SK-N-SH treated with all-trans-retinoic acid at 6 μM for 48 hours (cell line): ENCODE measurements around the gene SSC4D.

Source experiments
- ATAC-seq: fragments of 200-7000 bp; cut with Tn5 transposase; 3 replicates; pipeline ENCODE4 v1.9.1; 2020; ENCODE audit warnings: mild to moderate bottlenecking, moderate library complexity
- ARNTL ChIP-seq: fragments of 450-650 bp; formaldehyde crosslinking; IDR thresholded peaks from 2 replicates; pipeline ENCODE4 v1.5.0; 2020; ENCODE audit warnings: low read depth, mild to moderate bottlenecking, moderate library complexity, borderline replicate concordance
- BACH2 ChIP-seq: fragments of 250-450 bp; sonication (Bioruptor Pico); IDR thresholded peaks from 2 replicates; pipeline ENCODE4 v1.9.0; 2021; ENCODE audit warnings: mild to moderate bottlenecking, borderline replicate concordance
- CSDC2 ChIP-seq: fragments of 250-450 bp; sonication (Bioruptor Pico); IDR thresholded peaks from 2 replicates; pipeline ENCODE4 v1.5.0; 2020; ENCODE audit warnings: mild to moderate bottlenecking, moderate library complexity
- ESRRG ChIP-seq: fragments of 250-450 bp; sonication (Bioruptor Pico); IDR thresholded peaks from 2 replicates; pipeline ENCODE4 v1.6.1; 2021; ENCODE audit warnings: mild to moderate bottlenecking
- GLIS3 ChIP-seq: fragments of 250-450 bp; sonication (Bioruptor Pico); IDR thresholded peaks from 2 replicates; pipeline ENCODE4 v1.5.0; 2020; ENCODE audit warnings: mild to moderate bottlenecking, moderate library complexity
- ISL1 ChIP-seq: fragments of 250-450 bp; sonication (Bioruptor Pico); IDR thresholded peaks from 2 replicates; pipeline ENCODE4 v2.1.2; 2022; ENCODE audit warnings: mild to moderate bottlenecking, moderate library complexity
- OSR1 ChIP-seq: fragments of 250-450 bp; sonication (Bioruptor Pico); IDR thresholded peaks from 2 replicates; pipeline ENCODE4 v1.8.0; 2022; ENCODE audit warnings: moderate library complexity, mild to moderate bottlenecking, inconsistent platforms
- PPARA ChIP-seq: fragments of 250-450 bp; sonication (Bioruptor Pico); IDR thresholded peaks from 2 replicates; pipeline ENCODE4 v1.5.0; 2020; ENCODE audit warnings: mild to moderate bottlenecking, borderline replicate concordance
- RARB ChIP-seq: fragments of 250-450 bp; sonication (Bioruptor Pico); IDR thresholded peaks from 2 replicates; pipeline ENCODE4 v1.8.0; 2021; ENCODE audit warnings: mild to moderate bottlenecking, moderate library complexity
- TCF4 ChIP-seq: fragments of 250-450 bp; sonication (Bioruptor Pico); IDR thresholded peaks from 2 replicates; pipeline ENCODE4 v1.8.0; 2021; ENCODE audit warnings: mild to moderate bottlenecking, moderate library complexity, borderline replicate concordance
- TOX ChIP-seq: fragments of 250-450 bp; sonication (Bioruptor Pico); IDR thresholded peaks from 2 replicates; pipeline ENCODE4 v1.8.0; 2021; ENCODE audit warnings: mild to moderate bottlenecking, moderate library complexity, borderline replicate concordance
- ZC3H10 ChIP-seq: fragments of 250-450 bp; sonication (Bioruptor Pico); IDR thresholded peaks from 2 replicates; pipeline ENCODE4 v1.5.1; 2021; ENCODE audit warnings: mild to moderate bottlenecking, moderate library complexity
- ZFP3 ChIP-seq: fragments of 250-450 bp; sonication (Bioruptor Pico); IDR thresholded peaks from 2 replicates; pipeline ENCODE4 v1.5.0; 2020; ENCODE audit warnings: mild to moderate bottlenecking, moderate library complexity
- ZFP30 ChIP-seq: fragments of 450-650 bp; formaldehyde crosslinking; IDR thresholded peaks from 2 replicates; pipeline ENCODE4 v1.5.0; 2022; ENCODE audit warnings: mild to moderate bottlenecking, moderate library complexity
- ZNF565 ChIP-seq: fragments of 450-650 bp; formaldehyde crosslinking; conservative IDR thresholded peaks from 2 replicates; pipeline ENCODE4 v1.5.0; 2020; ENCODE audit warnings: low read depth, mild to moderate bottlenecking, moderate library complexity
- ZNF70 ChIP-seq: fragments of 450-650 bp; formaldehyde crosslinking; IDR thresholded peaks from 2 replicates; pipeline ENCODE4 v1.5.0; 2020; ENCODE audit warnings: mild to moderate bottlenecking, moderate library complexity
- ZNF8 ChIP-seq: fragments of 450-650 bp; formaldehyde crosslinking; IDR thresholded peaks from 2 replicates; pipeline ENCODE4 v1.5.0; 2020; ENCODE audit warnings: mild to moderate bottlenecking, moderate library complexity
- TF ChIP-seq, protein P1 (sequence below): fragments of 250-450 bp; sonication (Bioruptor Pico); IDR thresholded peaks from 2 replicates; pipeline ENCODE4 v1.8.0; 2021; ENCODE audit warnings: low read depth, mild to moderate bottlenecking, moderate library complexity, borderline replicate concordance
- TF ChIP-seq, protein P2 (sequence below): fragments of 250-450 bp; sonication (Bioruptor Pico); IDR thresholded peaks from 2 replicates; pipeline ENCODE4 v1.5.1; 2021; ENCODE audit warnings: mild to moderate bottlenecking, moderate library complexity
- TF ChIP-seq, protein P3 (sequence below): fragments of 250-450 bp; sonication (Bioruptor Pico); IDR thresholded peaks from 2 replicates; pipeline ENCODE4 v1.5.0; 2020; ENCODE audit warnings: mild to moderate bottlenecking, moderate library complexity
- TF ChIP-seq, protein P4 (sequence below): fragments of 250-450 bp; sonication (Bioruptor Pico); IDR thresholded peaks from 2 replicates; pipeline ENCODE4 v1.5.1; 2020; ENCODE audit warnings: low read depth, mild to moderate bottlenecking, moderate library complexity

Gene SSC4D

DNA sequence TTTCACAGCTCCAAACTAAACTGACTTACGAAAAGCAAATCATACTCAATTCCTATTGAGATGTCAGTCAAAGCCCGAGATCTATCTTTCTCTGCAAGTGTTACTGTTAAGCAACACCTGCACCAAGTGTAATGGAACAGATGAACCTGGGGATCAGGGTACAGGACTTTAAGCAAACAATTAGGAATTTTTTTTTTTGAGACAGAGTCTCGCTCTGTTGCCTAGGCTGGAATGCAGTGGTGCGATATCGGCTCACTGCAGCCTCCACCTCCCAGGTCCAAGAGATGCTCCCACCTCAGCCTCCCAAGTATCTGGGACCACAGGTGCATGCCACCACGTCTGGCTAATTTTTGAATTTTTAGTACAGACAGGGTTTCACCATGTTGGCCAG, 65.6 kb downstream of the SSC4D start:
- no peak for TF ChIP-seq ISL1 (CRISPR knock-in tag)
- no peak for TF ChIP-seq ZC3H10
- no peak for TF ChIP-seq ARNTL
- no peak for TF ChIP-seq TOX (CRISPR knock-in tag)
- TF ChIP-seq CSDC2 (CRISPR knock-in tag) = no peak
- TF ChIP-seq ZFP3 = no peak
- TF ChIP-seq GLIS3 (CRISPR knock-in tag) = no peak
- TF ChIP-seq, protein P1, sequence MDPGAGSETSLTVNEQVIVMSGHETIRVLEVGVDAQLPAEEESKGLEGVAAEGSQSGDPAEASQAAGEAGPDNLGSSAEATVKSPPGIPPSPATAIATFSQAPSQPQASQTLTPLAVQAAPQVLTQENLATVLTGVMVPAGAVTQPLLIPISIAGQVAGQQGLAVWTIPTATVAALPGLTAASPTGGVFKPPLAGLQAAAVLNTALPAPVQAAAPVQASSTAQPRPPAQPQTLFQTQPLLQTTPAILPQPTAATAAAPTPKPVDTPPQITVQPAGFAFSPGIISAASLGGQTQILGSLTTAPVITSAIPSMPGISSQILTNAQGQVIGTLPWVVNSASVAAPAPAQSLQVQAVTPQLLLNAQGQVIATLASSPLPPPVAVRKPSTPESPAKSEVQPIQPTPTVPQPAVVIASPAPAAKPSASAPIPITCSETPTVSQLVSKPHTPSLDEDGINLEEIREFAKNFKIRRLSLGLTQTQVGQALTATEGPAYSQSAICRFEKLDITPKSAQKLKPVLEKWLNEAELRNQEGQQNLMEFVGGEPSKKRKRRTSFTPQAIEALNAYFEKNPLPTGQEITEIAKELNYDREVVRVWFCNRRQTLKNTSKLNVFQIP (CRISPR knock-in tag) = no peak
- no peak for TF ChIP-seq ZNF8 (CRISPR knock-in tag)
- no peak for TF ChIP-seq ESRRG (CRISPR knock-in tag)
- no peak for TF ChIP-seq RARB
- TF ChIP-seq BACH2 (CRISPR knock-in tag) = no peak
- TF ChIP-seq OSR1 (CRISPR knock-in tag) = no peak
- no peak for TF ChIP-seq PPARA (CRISPR knock-in tag)
- TF ChIP-seq, protein P2, sequence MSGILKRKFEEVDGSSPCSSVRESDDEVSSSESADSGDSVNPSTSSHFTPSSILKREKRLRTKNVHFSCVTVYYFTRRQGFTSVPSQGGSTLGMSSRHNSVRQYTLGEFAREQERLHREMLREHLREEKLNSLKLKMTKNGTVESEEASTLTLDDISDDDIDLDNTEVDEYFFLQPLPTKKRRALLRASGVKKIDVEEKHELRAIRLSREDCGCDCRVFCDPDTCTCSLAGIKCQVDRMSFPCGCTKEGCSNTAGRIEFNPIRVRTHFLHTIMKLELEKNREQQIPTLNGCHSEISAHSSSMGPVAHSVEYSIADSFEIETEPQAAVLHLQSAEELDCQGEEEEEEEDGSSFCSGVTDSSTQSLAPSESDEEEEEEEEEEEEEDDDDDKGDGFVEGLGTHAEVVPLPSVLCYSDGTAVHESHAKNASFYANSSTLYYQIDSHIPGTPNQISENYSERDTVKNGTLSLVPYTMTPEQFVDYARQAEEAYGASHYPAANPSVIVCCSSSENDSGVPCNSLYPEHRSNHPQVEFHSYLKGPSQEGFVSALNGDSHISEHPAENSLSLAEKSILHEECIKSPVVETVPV = no peak
- TF ChIP-seq TCF4 (CRISPR knock-in tag) = no peak
- TF ChIP-seq, protein P3, sequence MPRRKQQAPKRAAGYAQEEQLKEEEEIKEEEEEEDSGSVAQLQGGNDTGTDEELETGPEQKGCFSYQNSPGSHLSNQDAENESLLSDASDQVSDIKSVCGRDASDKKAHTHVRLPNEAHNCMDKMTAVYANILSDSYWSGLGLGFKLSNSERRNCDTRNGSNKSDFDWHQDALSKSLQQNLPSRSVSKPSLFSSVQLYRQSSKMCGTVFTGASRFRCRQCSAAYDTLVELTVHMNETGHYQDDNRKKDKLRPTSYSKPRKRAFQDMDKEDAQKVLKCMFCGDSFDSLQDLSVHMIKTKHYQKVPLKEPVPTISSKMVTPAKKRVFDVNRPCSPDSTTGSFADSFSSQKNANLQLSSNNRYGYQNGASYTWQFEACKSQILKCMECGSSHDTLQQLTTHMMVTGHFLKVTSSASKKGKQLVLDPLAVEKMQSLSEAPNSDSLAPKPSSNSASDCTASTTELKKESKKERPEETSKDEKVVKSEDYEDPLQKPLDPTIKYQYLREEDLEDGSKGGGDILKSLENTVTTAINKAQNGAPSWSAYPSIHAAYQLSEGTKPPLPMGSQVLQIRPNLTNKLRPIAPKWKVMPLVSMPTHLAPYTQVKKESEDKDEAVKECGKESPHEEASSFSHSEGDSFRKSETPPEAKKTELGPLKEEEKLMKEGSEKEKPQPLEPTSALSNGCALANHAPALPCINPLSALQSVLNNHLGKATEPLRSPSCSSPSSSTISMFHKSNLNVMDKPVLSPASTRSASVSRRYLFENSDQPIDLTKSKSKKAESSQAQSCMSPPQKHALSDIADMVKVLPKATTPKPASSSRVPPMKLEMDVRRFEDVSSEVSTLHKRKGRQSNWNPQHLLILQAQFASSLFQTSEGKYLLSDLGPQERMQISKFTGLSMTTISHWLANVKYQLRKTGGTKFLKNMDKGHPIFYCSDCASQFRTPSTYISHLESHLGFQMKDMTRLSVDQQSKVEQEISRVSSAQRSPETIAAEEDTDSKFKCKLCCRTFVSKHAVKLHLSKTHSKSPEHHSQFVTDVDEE (CRISPR knock-in tag) = no peak
- TF ChIP-seq ZFP30 (CRISPR knock-in tag) = no peak
- no peak for TF ChIP-seq ZNF70
- TF ChIP-seq ZNF565 (CRISPR knock-in tag) = no peak
- ATAC-seq = no peak

DNA sequence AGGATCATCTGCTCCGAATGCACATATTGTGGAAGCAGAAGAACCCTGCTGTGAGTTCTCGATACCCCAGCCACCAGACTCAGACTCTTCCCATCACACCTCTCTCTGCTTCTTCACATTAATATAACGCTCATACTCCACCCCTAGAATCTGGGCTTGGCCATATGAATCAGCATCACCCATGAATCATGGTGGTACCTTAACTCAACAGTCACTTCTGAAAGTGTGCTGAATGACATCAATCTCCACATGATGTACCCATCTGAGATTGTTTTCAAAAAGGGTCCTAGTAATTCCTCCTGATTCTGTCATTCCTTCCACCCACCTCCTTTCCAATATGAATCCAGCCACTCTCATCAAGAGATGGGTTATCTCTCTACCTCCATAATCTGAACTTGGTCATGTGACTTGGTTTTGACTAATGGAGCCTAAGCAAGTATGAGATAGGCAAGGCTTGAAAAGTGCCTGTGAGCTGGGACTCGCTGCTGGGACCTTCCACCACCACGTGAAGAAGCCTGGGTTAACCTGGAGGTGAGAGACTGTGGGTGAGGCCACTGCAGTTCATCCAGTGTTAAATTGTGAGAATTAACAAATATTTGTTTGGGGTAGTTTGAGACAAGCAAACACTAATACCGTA, 66.1 kb downstream of the SSC4D start:
- TF ChIP-seq GLIS3 (CRISPR knock-in tag) = no peak
- TF ChIP-seq ZFP30 (CRISPR knock-in tag) = no peak
- TF ChIP-seq ISL1 (CRISPR knock-in tag) = no peak
- TF ChIP-seq OSR1 (CRISPR knock-in tag) = no peak
- TF ChIP-seq RARB = no peak
- TF ChIP-seq ZNF8 (CRISPR knock-in tag) = no peak
- TF ChIP-seq, protein P4, sequence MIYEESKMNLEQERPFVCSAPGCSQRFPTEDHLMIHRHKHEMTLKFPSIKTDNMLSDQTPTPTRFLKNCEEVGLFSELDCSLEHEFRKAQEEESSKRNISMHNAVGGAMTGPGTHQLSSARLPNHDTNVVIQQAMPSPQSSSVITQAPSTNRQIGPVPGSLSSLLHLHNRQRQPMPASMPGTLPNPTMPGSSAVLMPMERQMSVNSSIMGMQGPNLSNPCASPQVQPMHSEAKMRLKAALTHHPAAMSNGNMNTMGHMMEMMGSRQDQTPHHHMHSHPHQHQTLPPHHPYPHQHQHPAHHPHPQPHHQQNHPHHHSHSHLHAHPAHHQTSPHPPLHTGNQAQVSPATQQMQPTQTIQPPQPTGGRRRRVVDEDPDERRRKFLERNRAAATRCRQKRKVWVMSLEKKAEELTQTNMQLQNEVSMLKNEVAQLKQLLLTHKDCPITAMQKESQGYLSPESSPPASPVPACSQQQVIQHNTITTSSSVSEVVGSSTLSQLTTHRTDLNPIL (CRISPR knock-in tag) = no peak
- TF ChIP-seq, protein P1 (CRISPR knock-in tag) = no peak
- TF ChIP-seq, protein P2 = no peak
- TF ChIP-seq ZNF70 = no peak
- no peak for TF ChIP-seq ESRRG (CRISPR knock-in tag)
- TF ChIP-seq ZC3H10 = no peak
- no peak for TF ChIP-seq CSDC2 (CRISPR knock-in tag)
- no peak for ATAC-seq
